H1 (cell line): ENCODE measurements around the gene TLCD2. TPM values are rescaled to one million over a fixed set of nuclear protein-coding genes. Genes with fewer than 3 reads are reported as not detected.

Source experiments
- CHD7 ChIP-seq: fragments of 300-600 bp; sonication (generic); IDR thresholded peaks from 2 replicates; pipeline ENCODE4 v1.7.1; 2012; ENCODE audit warnings: low read length, moderate library complexity, mild to moderate bottlenecking, inconsistent platforms; ENCODE audit not compliant: insufficient replicate concordance
- EP300 ChIP-seq, 2 experiments: IDR thresholded peaks; 1 replicate in 1 of 2; 2 replicates in 1 of 2; pipeline ENCODE4 v1.6.1; 2011 to 2012; ENCODE audit warnings: low read depth in 2 of 2, low read length in 2 of 2, mild to moderate bottlenecking in 2 of 2, borderline replicate concordance in 1 of 2, inconsistent platforms in 1 of 2, moderate library complexity in 1 of 2
- GTF2F1 ChIP-seq: IDR thresholded peaks from 2 replicates; pipeline ENCODE4 v1.6.1; 2012; ENCODE audit warnings: low read depth, low read length, improper control_type of control experiment, borderline replicate concordance
- HDAC6 ChIP-seq: IDR thresholded peaks from one replicate; pipeline ENCODE4 v1.7.1; 2012; ENCODE audit warnings: low read depth, mild to moderate bottlenecking, inconsistent platforms, low read length, moderate library complexity
- JUN ChIP-seq: IDR thresholded peaks from 2 replicates; pipeline ENCODE4 v1.6.1; 2011; ENCODE audit warnings: low read depth, mild to moderate bottlenecking, improper control_type of control experiment, low read length
- KDM1A ChIP-seq: fragments of 200-600, 300-600 bp; sonication (generic); IDR thresholded peaks from 2 replicates; pipeline ENCODE4 v1.7.1; 2016; ENCODE audit warnings: mild to moderate bottlenecking, low read length, borderline replicate concordance
- SAP30 ChIP-seq: fragments of 300-600 bp; sonication (generic); IDR thresholded peaks from 2 replicates; pipeline ENCODE4 v1.7.1; 2012; ENCODE audit warnings: low read length, moderate library complexity, mild to moderate bottlenecking, inconsistent platforms; ENCODE audit not compliant: insufficient read depth, insufficient replicate concordance
- SP1 ChIP-seq: IDR thresholded peaks from 2 replicates; pipeline ENCODE4 v1.6.1; 2011; ENCODE audit warnings: low read depth, low read length
- TBP ChIP-seq: IDR thresholded peaks from 2 replicates; pipeline ENCODE4 v1.6.1; 2011; ENCODE audit warnings: low read depth, low read length, improper control_type of control experiment
- USF2 ChIP-seq: IDR thresholded peaks from 2 replicates; pipeline ENCODE4 v1.6.1; 2011; ENCODE audit warnings: low read length, improper control_type of control experiment
- polyA plus RNA-seq, 7 experiments: library from polyadenylated mRNA; depleted of rRNA in 3 of 7; stranded (reverse) in 5 of 7; unstranded in 2 of 7; fragments of >200 nt in 5 of 7; fragments of 200-250 nt in 2 of 7; gene quantifications; 1 replicate in 5 of 7; 2 replicates in 1 of 7; 4 replicates in 1 of 7; pipeline versions ENCODE4 v1.2.1 to v1.2.3, GENCODE V29; 2011 to 2013; ENCODE audit warnings: missing spikeins in 2 of 7, mixed read lengths in 2 of 7
- total RNA-seq: library from RNA; stranded (reverse); fragmentation: NEBNext Ultra II Directional; extraction: Animal tissue kit (Norgen Biotek cat#: 25700); gene quantifications from 2 replicates; pipeline ENCODE4 v1.2.1, GENCODE V29; 2021

The TLCD2 gene
- total and polyA plus RNA-seq, 2 of the 8 experiments (the other 6 are each of a cell fraction or from before 2014, with no cell fraction given): 0.47 to 1.4 TPM

- TF ChIP-seq CHD7: no peak
- TF ChIP-seq SAP30: no peak
- no peak for TF ChIP-seq SP1
- no peak for TF ChIP-seq USF2
- TF ChIP-seq HDAC6: no peak
- TF ChIP-seq TBP: no peak
- TF ChIP-seq GTF2F1: no peak
- TF ChIP-seq KDM1A: no peak
- TF ChIP-seq EP300 (IDR thresholded peaks at IDR 0.05; ENCODE audit: borderline replicate concordance in 1 of 2, low read depth in 2 of 2, low read length in 2 of 2): no peak
- no peak for TF ChIP-seq JUN
These were observed 25.7 kb upstream of the TLCD2 start (continued) for GRCh38 chr17:1735834-1736347.
